ENCODE results near the gene B3GNT9.
A peak's percentile ranks its signal among the peaks of the same experiment; 100 is the strongest.

The B3GNT9 gene

DNA sequence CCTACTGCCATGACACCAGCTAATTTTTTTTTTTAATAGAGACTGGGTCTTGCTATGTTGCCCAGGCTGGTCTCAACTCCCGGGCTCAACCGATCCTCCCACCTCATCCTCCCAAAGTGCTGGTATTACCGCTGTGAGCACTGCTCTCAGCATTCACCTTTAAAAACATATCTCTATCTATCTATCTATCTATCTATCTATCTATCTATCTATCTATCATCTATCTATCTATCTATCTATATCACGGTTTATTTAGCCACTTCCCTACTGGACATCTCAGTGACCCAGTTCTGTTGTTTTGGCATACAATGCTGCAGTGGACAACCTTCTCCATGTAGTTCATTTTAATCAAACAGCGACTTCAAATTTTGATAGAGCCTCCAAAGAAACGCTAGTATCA is 42.3 kb downstream of the B3GNT9 start:
- no peak for DNase-seq (ENCODE audit: low read depth in 2 of 2)
- TF ChIP-seq CTCF (IDR thresholded peaks at IDR 0.05; ENCODE audit: low read depth, low read length): no peak
- H3K4me3 ChIP-seq (replicated peaks in 1 of 2; ENCODE audit: low read depth in 2 of 2, low read length in 2 of 2): no peak overlapping the region

DNA sequence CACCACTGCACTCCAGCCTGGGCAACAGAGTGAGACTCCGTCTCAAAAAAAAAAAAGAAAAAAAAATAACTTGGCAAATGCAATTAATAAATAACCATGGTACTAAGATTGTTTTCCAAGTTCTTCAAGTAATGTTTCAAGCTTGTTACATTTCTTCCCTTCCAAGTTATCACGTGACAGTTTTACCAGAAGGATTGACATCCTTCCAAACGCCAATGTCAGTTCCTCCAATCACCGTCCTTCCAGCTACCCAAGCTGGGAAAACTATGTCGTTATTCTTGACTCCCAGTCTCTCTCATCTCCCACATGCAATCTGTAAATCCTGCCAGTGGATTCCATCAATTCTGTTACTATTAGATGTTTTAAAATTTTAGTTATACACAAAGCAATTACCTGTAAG is 44.9 kb downstream of the B3GNT9 start:
- DNase-seq (ENCODE audit: low read depth in 2 of 2): no peak
- TF ChIP-seq CTCF (IDR thresholded peaks at IDR 0.05; ENCODE audit: low read depth, low read length): no peak

DNA sequence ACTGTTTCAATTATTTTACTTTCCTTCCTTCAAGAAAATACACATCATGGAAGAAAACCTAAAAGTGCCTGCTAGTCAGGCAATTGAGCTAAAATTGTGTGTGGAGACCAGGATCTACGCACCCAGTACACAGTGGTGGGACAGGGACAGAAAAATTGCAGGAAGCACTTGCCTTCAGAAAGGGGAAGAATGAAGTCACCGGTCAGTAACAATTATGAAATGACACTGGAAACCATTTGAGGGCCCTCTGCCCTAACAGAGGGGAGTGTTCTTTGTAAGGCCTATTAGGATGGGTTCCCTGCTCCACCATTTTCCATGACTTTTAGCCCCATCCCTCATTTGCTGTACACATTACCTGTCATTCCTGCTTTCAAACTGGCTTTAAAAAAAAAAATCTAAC is 45.6 kb downstream of the B3GNT9 start:
- TF ChIP-seq CTCF (IDR thresholded peaks at IDR 0.05; ENCODE audit: low read depth, low read length): no peak
- no peak overlapping the region for H3K4me3 ChIP-seq (replicated peaks in 1 of 2; ENCODE audit: low read depth in 2 of 2, low read length in 2 of 2)
- no peak for DNase-seq (ENCODE audit: low read depth in 2 of 2)

More for the DNA sequence above, 44.9 kb downstream of the B3GNT9 start:
- H3K4me3 ChIP-seq (replicated peaks in 1 of 2; ENCODE audit: low read depth in 2 of 2, low read length in 2 of 2): no peak overlapping the region

GRCh38 chr16:67104845-67105244 is 46.0 kb downstream of the B3GNT9 start:
- TF ChIP-seq CTCF (IDR thresholded peaks at IDR 0.05; ENCODE audit: low read depth, low read length): no peak
- no peak overlapping the region for H3K4me3 ChIP-seq (replicated peaks in 1 of 2; ENCODE audit: low read depth in 2 of 2, low read length in 2 of 2)
- no peak for DNase-seq (ENCODE audit: low read depth in 2 of 2)

- peak; percentile 48 for TF ChIP-seq CTCF (IDR thresholded peaks at IDR 0.05; ENCODE audit: low read depth, low read length)
- peak; percentile 49 to 54 for DNase-seq (ENCODE audit: low read depth in 2 of 2)
- no peak overlapping the region for H3K4me3 ChIP-seq (replicated peaks in 1 of 2; ENCODE audit: low read depth in 2 of 2, low read length in 2 of 2)
Measured at GRCh38 chr16:67104061-67104460, 46.7 kb downstream of the B3GNT9 start.

- H3K4me3 ChIP-seq (replicated peaks in 1 of 2; ENCODE audit: low read depth in 2 of 2, low read length in 2 of 2): no peak overlapping the region
- TF ChIP-seq CTCF (IDR thresholded peaks at IDR 0.05; ENCODE audit: low read depth, low read length): no peak
- no peak for DNase-seq (ENCODE audit: low read depth in 2 of 2)
Measured at GRCh38 chr16:67101311-67102082, 49.3 kb downstream of the B3GNT9 start.

Data from cardiac fibroblast (primary cell).